ENCODE measurements around the gene AAGAB. TPM values are rescaled to one million over a fixed set of nuclear protein-coding genes. Genes with fewer than 3 reads are reported as not detected.

AAGAB gene
- total RNA-seq, 2 experiments from 2014 or later = 46.8 to 57.0 TPM

- H3K4me3 Mint-ChIP-seq = no peak overlapping the region
- peak overlapping the region; percentile 18 for H3K27ac Mint-ChIP-seq
- CTCF ChIA-PET = no interaction called here
- no peak for ATAC-seq
- H3K9me3 Mint-ChIP-seq (ENCODE audit: low read depth) = no peaks in the 10 kb centered on the region
- H3K36me3 Mint-ChIP-seq = peaks cover 56% of the 10 kb centered on the region
- peaks cover 13% of the 10 kb centered on the region for H3K4me1 Mint-ChIP-seq
- DNase-seq = no peak
- H3K27me3 Mint-ChIP-seq = no peaks in the 10 kb centered on the region
Measured at GRCh38 chr15:67197364-67197695, 57.1 kb downstream of the AAGAB start.

- Mint-ChIP-seq H3K27ac (no peak overlapping the region), H3K9me3 (ENCODE audit: low read depth) (no peaks in the 10 kb centered on the region), H3K4me3 (no peak overlapping the region), H3K36me3 (peaks cover 57% of the 10 kb centered on the region), H3K4me1 (peaks cover 18% of the 10 kb centered on the region), H3K27me3 (no peaks in the 10 kb centered on the region)
- peak; percentile 38 for ATAC-seq
- CTCF ChIA-PET = interaction anchor here (1.1 kb wide), 1 partner anchor 125 kb away, joined by 3 read pairs; no protein-coding TSS in a partner anchor
- DNase-seq = no peak
Measured at GRCh38 chr15:67196672-67197363, 57.6 kb downstream of the AAGAB start.

- no peak overlapping the region for H3K27ac Mint-ChIP-seq
- H3K36me3 Mint-ChIP-seq = peaks cover 57% of the 10 kb centered on the region
- H3K9me3 Mint-ChIP-seq (ENCODE audit: low read depth) = no peaks in the 10 kb centered on the region
- no peak overlapping the region for H3K4me3 Mint-ChIP-seq
- peaks cover 19% of the 10 kb centered on the region for H3K4me1 Mint-ChIP-seq
- H3K27me3 Mint-ChIP-seq = no peaks in the 10 kb centered on the region
- no peak for DNase-seq
- no peak for ATAC-seq
- CTCF ChIA-PET = interaction anchor here (0.7 to 1.1 kb wide), 2 partner anchors 9 to 124 kb away, joined by 3 read pairs; no protein-coding TSS in a partner anchor
Measured at GRCh38 chr15:67196222-67196621, 58.2 kb downstream of the AAGAB start.

GRCh38 chr15:67195305-67195704 lies 59.2 kb downstream of the AAGAB start:
- H3K4me1 Mint-ChIP-seq = peaks cover 19% of the 10 kb centered on the region
- ATAC-seq (no peak), DNase-seq (no peak)
- H3K9me3 Mint-ChIP-seq (ENCODE audit: low read depth) = no peaks in the 10 kb centered on the region
- peaks cover 61% of the 10 kb centered on the region for H3K36me3 Mint-ChIP-seq
- H3K27me3 Mint-ChIP-seq = no peaks in the 10 kb centered on the region
- no peak overlapping the region for H3K27ac Mint-ChIP-seq
- CTCF ChIA-PET = interaction anchor here (0.7 kb wide), 1 partner anchor 8 kb away, joined by 3 read pairs; no protein-coding TSS in a partner anchor
- H3K4me3 Mint-ChIP-seq = no peak overlapping the region

GRCh38 chr15:67194171-67195114 lies 60.0 kb downstream of the AAGAB start:
- Mint-ChIP-seq H3K27ac (peak overlapping the region; percentile 22), H3K9me3 (ENCODE audit: low read depth) (no peaks in the 10 kb centered on the region), H3K27me3 (no peaks in the 10 kb centered on the region), H3K4me3 (no peak overlapping the region), H3K36me3 (peaks cover 62% of the 10 kb centered on the region), H3K4me1 (peaks cover 19% of the 10 kb centered on the region)
- DNase-seq = no peak
- no peak for ATAC-seq
- CTCF ChIA-PET = no interaction called here

- CTCF ChIA-PET = no interaction called here
- Mint-ChIP-seq H3K27ac (no peak overlapping the region), H3K27me3 (no peaks in the 10 kb centered on the region), H3K4me3 (no peak overlapping the region), H3K4me1 (peaks cover 15% of the 10 kb centered on the region), H3K36me3 (peaks cover 66% of the 10 kb centered on the region), H3K9me3 (ENCODE audit: low read depth) (no peaks in the 10 kb centered on the region)
- no peak for ATAC-seq
- no peak for DNase-seq
Measured at GRCh38 chr15:67193223-67193990, 61.1 kb downstream of the AAGAB start.

- DNase-seq (no peak), ATAC-seq (no peak)
- H3K27me3 Mint-ChIP-seq = no peaks in the 10 kb centered on the region
- peaks cover 9% of the 10 kb centered on the region for H3K4me1 Mint-ChIP-seq
- no peaks in the 10 kb centered on the region for H3K9me3 Mint-ChIP-seq (ENCODE audit: low read depth)
- H3K27ac Mint-ChIP-seq = peak overlapping the region; percentile 3
- H3K4me3 Mint-ChIP-seq = no peak overlapping the region
- CTCF ChIA-PET = no interaction called here
- H3K36me3 Mint-ChIP-seq = peaks cover 62% of the 10 kb centered on the region
Measured at GRCh38 chr15:67192185-67192820, 62.2 kb downstream of the AAGAB start.

GRCh38 chr15:67190813-67191212 lies 63.6 kb downstream of the AAGAB start:
- ATAC-seq = no peak
- Mint-ChIP-seq H3K9me3 (ENCODE audit: low read depth) (no peaks in the 10 kb centered on the region), H3K27me3 (no peaks in the 10 kb centered on the region), H3K27ac (no peak overlapping the region), H3K4me3 (no peak overlapping the region), H3K4me1 (peaks cover 14% of the 10 kb centered on the region), H3K36me3 (peaks cover 63% of the 10 kb centered on the region)
- DNase-seq = no peak
- CTCF ChIA-PET = no interaction called here

- H3K4me1 Mint-ChIP-seq = peaks cover 19% of the 10 kb centered on the region
- no peaks in the 10 kb centered on the region for H3K9me3 Mint-ChIP-seq (ENCODE audit: low read depth)
- peaks cover 64% of the 10 kb centered on the region for H3K36me3 Mint-ChIP-seq
- no peak overlapping the region for H3K27ac Mint-ChIP-seq
- ATAC-seq (no peak), DNase-seq (no peak)
- no peaks in the 10 kb centered on the region for H3K27me3 Mint-ChIP-seq
- CTCF ChIA-PET = no interaction called here
- no peak overlapping the region for H3K4me3 Mint-ChIP-seq
Measured at GRCh38 chr15:67190326-67190725, 64.1 kb downstream of the AAGAB start.

- no peak for ATAC-seq
- H3K9me3 Mint-ChIP-seq (ENCODE audit: low read depth) = no peaks in the 10 kb centered on the region
- CTCF ChIA-PET = no interaction called here
- H3K4me3 Mint-ChIP-seq = no peak overlapping the region
- peaks cover 65% of the 10 kb centered on the region for H3K36me3 Mint-ChIP-seq
- H3K27ac Mint-ChIP-seq = no peak overlapping the region
- no peaks in the 10 kb centered on the region for H3K27me3 Mint-ChIP-seq
- peak; percentile 37 for DNase-seq
- H3K4me1 Mint-ChIP-seq = peaks cover 28% of the 10 kb centered on the region
Measured at GRCh38 chr15:67189326-67190051, 65.0 kb downstream of the AAGAB start.

GRCh38 chr15:67188551-67189218 lies 65.8 kb downstream of the AAGAB start:
- no peaks in the 10 kb centered on the region for H3K27me3 Mint-ChIP-seq
- no peak overlapping the region for H3K4me3 Mint-ChIP-seq
- peaks cover 61% of the 10 kb centered on the region for H3K36me3 Mint-ChIP-seq
- CTCF ChIA-PET = no interaction called here
- peaks cover 31% of the 10 kb centered on the region for H3K4me1 Mint-ChIP-seq
- no peak overlapping the region for H3K27ac Mint-ChIP-seq
- peak; percentile 19 for DNase-seq
- ATAC-seq = no peak
- H3K9me3 Mint-ChIP-seq (ENCODE audit: low read depth) = no peaks in the 10 kb centered on the region

- Mint-ChIP-seq H3K9me3 (ENCODE audit: low read depth) (no peaks in the 10 kb centered on the region), H3K36me3 (peaks cover 58% of the 10 kb centered on the region), H3K27ac (no peak overlapping the region), H3K4me1 (peaks cover 30% of the 10 kb centered on the region), H3K4me3 (no peak overlapping the region), H3K27me3 (no peaks in the 10 kb centered on the region)
- ATAC-seq (no peak), DNase-seq (no peak)
- CTCF ChIA-PET = interaction anchor here (0.6 kb wide), 1 partner anchor 8 kb away, joined by 3 read pairs; no protein-coding TSS in a partner anchor
Measured at GRCh38 chr15:67187351-67187854, 67.1 kb downstream of the AAGAB start.

Data from activated CD8-positive, alpha-beta memory T cell treated with anti-CD3 and anti-CD28 coated beads, Interleukin-2, amount 10 ng/mL, durations not matched to agents 7 days and 5 days (primary cell).